Stimulated activated CD4-positive, alpha-beta T cell treated with anti-CD3 and anti-CD28 coated beads, TNF-alpha, amount 100 ng/mL, for 4 hours (primary cell): ENCODE measurements around the gene HMCN2.

Source experiments
- DNase-seq, 3 experiments: peaks; one replicate each; pipeline ENCODE4 v3.0.0-alpha.2; 2020; ENCODE audit warnings: low read depth in 3 of 3

The HMCN2 gene

DNA sequence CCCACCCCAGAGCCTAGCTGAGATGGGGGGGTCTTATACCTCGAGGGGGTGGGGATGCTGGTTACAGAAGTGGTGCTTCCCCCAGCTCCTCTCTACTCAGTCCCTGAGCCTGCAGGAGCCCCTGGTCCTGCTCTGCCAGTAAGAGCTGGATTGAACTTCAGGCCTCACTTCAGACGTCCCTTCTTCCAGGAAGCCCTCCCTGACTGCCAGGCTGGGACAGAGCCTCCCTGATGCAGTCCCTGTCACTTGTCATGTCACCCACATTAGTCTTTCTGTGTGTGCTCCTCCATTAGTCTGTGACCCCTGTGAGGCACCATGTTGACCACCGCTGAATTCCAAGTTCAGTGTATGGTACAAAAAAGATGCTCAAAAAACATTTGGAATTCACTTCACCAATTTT, 100.5 kb downstream of the HMCN2 start:
- no peak for DNase-seq

GRCh38 chr9:130366888-130367550, 101.5 kb downstream of the HMCN2 start:
- no peak for DNase-seq

- DNase-seq = peak in 1 of 3 experiments; percentile 6
Measured at GRCh38 chr9:130368631-130369103, 103.1 kb downstream of the HMCN2 start.

DNA sequence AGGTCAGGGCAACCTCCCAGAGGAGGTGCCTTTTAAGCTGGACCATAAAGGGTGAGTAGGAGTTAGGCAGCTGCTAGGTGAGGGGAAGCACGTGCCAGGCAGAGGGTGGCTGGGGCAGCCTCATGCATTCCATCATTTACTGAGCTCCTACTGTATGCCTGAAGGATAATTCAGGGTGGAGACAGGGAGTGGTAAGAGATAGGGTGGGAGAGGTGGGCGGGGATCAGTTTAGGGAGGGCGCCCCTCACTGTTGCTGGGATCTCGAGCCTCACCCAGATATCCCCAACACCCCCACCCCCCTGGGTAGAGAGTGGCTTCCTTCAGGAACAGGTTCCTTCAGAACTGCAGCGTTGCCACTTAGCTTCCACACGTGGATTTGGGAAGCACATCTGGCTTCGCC, 104.7 kb downstream of the HMCN2 start:
- no peak for DNase-seq

DNA sequence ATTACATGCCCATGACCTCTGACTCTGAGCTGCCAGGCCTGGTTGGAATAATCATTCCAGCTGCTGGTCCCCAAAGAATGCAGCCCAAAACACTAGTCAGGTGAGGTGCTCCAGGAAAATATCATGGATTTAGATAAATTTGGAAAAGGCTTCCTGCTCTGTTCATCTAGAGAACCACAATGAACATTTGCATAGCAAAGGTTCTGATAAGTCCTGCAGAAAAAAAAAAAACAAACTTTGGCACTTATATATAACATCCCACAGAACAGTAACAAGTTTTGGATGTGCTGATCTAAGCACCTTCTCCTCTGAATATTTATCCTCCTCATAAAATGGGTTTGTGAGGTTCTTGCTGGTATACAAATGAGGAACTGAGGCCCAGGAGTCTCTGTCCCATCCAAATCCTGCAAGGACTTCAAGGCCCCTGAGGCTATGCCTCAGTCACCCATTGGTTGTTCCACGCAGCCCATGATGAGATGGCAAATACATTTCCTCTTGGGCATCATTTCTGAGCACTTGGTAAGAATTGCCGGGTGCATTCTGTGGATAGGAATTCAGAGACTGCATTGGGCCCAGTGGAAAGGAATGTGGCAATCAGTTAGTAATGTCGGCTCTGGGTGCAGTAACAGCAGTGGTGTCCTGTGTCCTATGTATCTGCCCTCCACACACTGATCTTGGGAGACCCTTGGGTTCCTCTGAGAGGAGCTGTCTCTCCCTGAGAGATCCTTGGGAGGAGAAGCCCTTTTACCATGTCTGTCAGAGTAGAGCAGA, 105.8 kb downstream of the HMCN2 start:
- DNase-seq = no peak

GRCh38 chr9:130372057-130372456, 106.5 kb downstream of the HMCN2 start:
- DNase-seq = no peak

DNA sequence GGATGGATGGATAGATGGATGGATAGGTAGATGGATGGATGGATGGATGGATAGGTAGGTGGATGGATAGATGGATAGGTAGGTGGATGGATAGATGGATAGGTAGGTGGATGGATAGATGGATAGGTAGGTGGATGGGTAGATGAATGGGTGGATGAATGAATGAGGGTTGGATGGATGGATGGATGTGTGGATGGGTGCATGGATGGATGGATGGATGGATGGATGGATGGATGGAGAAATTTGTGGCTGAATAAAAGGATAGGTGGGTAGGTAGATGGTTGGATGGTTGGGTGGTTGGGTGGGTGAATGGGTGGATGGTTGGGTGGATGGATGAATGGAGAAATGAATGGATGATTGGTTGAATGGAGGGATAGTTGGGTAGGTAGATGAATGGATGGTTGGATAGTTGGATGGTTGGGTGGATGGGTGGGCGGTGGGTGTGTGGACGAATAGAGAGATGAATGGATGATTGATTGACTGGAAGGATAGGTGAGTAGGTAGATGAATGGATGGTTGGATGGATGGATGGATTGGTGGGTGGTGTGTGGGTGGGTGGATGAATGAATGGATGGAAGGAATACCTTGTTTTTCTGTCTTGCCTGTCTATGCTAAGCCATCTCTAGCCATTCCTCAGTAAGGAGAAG, 108.2 kb downstream of the HMCN2 start:
- no peak for DNase-seq

GRCh38 chr9:130377612-130378011, 112.1 kb downstream of the HMCN2 start:
- no peak for DNase-seq

DNA sequence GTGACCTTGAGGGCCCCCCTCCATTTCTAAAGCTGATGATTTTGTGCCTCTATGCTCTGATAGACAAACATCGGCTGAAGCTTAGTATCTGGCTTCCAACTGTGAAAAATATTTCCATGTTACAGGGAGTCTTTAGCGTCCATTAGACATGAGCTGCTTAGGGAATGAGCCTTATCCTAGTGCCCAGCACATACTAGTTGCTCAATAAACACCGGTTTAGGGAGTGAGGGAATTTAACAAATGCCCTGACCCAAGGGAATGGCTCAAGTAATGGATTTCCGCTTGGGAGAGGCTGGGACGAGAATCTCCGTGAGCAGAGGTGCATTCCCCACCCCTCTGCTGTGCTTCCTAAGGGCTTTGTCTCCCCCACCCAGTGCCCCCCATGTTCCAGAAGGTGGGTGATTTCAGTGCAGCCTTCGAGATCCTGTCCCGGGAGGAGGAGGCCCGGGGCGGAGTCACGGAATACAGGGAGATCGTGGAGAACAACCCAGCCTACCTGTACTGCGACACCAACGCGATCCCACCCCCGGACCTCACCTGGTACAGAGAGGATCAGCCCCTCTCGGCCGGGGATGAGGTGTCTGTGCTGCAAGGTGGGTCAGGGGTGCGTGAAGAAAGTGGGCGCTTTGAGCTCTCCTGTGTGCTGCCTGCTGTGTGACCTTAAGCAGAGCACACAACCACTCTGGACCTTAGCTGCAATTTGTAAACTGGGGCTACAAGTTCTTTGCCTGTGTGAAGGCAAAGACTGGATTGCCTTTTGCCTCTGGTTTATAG, 113.5 kb downstream of the HMCN2 start:
- no peak for DNase-seq

DNA sequence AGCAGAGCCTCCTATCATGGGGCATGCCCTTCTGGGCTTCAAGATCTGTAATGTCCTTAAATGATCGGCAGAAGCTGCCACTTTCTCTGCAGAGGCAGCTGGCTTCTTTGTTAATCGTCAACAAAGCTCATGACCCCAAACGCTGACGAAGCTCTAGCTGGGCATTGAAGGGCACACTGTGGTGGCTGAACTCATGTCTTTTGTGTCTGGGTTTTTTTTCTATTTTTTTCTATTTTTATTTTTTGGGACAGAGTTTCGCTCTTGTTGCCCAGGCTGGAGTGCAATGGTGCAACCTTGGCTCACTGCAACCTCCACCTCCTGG, 114.0 kb downstream of the HMCN2 start:
- no peak for DNase-seq

DNA sequence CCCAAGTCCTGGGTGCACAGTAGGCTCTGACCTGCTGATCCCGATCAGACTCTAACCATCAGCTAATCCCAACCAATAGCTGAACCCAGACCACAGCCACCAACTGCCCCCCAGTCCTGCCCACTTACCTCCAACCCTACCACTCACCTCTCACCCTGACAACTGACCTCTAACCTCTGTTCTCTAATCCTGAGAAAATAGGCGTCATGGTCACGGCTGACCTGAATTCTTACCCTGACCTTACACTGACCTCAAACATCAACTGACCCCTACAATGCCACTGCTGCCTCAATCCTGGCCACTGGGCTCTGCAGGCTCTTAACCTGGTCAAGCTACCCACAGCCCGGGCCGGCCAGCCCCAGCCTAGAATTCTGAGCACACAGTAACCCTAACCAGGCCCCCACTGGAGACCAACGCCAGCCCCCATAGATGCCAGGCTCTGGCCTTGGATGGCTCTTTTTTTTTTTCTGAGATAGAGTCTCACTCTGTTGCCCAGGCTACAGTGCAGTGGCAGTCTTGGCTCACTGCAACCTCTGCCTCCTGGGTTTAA, 115.4 kb downstream of the HMCN2 start:
- DNase-seq = no peak

DNA sequence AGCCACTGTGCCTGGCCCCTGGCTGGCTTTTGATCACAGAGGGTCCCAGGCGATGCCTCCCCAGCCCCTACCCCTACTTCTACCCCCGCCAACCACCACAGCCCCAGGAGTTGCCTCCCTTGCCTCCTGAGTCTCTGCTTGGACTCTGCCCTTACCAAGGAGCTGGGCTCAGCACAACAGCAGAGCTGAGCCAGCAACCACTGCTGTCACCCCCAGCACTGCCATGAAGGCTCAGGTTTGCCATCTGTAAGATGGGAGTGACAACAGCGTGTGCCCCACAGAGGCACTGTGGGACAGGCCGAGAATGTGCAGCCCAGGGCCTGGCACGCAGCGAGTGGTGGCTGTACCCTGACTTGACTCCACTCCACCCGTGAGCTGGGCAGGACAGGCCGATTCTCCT, 116.1 kb downstream of the HMCN2 start:
- DNase-seq = no peak

GRCh38 chr9:130382096-130382495, 116.5 kb downstream of the HMCN2 start:
- no peak for DNase-seq

DNA sequence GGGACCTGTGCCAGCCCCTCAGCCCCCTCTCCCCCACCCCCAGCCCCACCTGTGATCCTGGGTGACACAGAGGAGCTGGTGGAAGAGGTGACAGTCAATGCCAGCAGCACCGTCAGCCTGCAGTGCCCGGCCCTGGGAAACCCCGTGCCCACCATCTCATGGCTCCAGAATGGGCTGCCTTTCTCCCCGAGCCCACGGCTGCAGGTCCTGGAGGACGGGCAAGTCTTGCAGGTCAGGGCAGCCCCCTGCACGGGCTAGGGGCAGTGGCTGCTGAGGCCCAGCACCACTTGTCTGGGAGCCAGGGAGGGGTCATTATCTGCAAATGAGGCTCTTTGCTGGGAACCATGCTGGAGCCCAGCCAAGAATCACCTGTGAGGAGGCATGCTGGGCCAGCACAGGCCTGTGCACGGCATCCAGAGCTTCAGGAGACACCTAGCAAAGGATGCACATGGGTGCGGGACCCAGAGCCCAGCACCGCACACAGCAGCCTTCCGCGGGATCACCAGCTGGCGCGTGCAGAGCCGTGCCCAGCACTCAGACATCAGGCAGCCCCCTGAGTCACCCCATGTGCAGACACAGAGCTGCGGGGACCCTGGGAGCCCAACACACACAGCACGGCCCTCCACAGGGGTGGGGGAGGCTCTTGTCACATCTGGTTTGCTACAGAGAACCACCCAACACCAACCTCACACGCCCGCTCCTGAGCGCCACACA, 117.2 kb downstream of the HMCN2 start:
- DNase-seq = no peak

DNA sequence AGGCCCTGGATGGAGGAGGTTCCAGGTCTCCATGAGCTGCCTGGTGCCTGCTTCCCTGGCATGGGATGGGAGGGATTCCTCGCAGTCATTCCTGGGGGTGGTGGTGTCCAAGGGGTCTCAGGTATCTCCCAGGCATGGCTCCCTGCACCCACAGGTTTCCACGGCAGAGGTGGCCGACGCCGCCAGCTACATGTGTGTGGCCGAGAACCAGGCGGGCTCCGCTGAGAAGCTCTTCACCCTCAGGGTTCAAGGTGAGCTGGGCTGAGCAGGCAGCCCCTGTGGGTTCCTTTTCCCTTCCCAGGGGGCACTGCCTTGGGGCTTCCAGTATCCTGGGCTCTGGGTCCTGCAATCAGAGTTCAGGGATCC, 117.8 kb downstream of the HMCN2 start:
- no peak for DNase-seq

GRCh38 chr9:130383979-130384676, 118.6 kb downstream of the HMCN2 start:
- no peak for DNase-seq

GRCh38 chr9:130385257-130385656, 119.7 kb downstream of the HMCN2 start:
- DNase-seq = no peak

DNA sequence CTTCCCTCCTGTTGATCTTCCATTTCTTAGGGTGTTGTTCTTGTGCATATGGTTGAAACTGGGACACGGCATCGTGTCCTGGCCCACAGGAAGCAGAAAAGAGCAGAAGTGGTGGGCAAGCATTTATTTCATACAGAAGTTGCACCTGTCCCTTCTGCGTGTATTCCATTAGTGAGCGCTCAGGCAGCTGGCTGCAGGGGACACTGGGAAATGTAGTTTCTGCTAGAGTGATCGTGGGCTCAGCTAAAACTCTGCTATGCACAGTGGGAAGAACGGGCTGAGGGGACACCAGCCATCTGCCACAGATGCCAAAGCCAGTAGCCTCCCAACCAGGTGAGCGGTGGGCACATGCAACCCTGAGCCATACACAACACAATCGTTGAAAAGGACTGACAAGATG, 121.8 kb downstream of the HMCN2 start:
- no peak for DNase-seq

- DNase-seq = no peak
Measured at GRCh38 chr9:130387905-130388304, 122.3 kb downstream of the HMCN2 start.

DNA sequence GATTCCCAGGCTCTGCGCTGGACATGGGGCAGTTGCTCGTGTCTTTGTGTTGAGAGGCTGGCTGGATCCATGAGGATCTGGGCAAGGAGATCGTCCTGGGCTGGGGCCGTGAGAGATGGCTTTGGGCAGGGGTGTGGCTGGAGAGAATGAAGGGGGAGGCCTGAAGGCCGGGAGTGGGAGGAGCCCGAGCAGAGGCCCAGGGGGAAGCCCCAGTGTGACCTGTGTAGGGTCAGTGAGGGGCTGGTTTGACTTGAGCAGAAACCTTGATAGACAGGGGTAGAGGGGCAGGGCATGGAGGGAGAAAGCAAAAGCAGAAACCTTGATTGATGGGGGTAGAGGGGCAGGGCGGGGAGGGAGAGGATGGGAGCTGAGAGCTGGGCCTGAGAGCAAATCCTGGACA, 124.8 kb downstream of the HMCN2 start:
- DNase-seq = no peak

DNA sequence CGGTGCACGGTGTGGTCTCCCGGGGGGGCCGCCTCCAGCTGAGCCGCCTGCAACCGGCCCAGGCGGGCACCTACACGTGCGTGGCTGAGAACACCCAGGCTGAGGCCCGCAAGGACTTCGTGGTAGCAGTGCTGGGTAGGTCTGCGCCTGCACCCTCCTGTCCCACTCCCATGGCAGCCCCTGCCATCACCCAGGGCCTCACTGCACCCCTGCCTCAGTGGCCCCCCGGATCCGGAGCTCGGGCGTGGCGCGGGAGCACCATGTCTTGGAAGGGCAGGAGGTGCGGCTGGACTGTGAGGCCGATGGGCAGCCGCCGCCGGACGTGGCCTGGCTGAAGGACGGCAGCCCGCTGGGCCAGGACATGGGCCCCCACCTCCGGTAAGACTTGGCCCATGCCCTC, 125.4 kb downstream of the HMCN2 start:
- DNase-seq = no peak
